OCI-LY3 (cell line): ENCODE results near the gene DRAP1.

Experiments used
- H2AFZ ChIP-seq: fragments of 200-600, 300-600 bp; shearing (Covaris generic); 2 replicates; pipeline ENCODE4 v1.6.0; 2014; ENCODE audit warnings: antibody characterized with exemption, low read depth, low read length
- H3K27ac ChIP-seq: fragments of 200-600, 300-600 bp; sonication (generic); 2 replicates; pipeline ENCODE4 v1.5.1; 2014; ENCODE audit warnings: mild to moderate bottlenecking, low read length, moderate library complexity, mixed read lengths
- H3K27me3 ChIP-seq: fragments of 200-600, 300-600 bp; sonication (generic); 2 replicates; pipeline ENCODE4 v1.6.1; 2014; ENCODE audit warnings: low read depth, low read length, mixed read lengths
- H3K36me3 ChIP-seq: fragments of 200-600, 300-600 bp; sonication (generic); replicated peaks from 2 replicates; pipeline ENCODE3; 2014; ENCODE audit warnings: low read depth, low read length, mixed read lengths
- H3K4me1 ChIP-seq: fragments of 300-600, 200-600 bp; sonication (generic); 2 replicates; pipeline ENCODE4 v1.6.1; 2014; ENCODE audit warnings: low read length, mixed read lengths
- H3K4me2 ChIP-seq: fragments of 200-600, 300-600 bp; sonication (generic); 2 replicates; pipeline ENCODE4 v1.6.1; 2014; ENCODE audit warnings: low read length, mixed read lengths
- H3K4me3 ChIP-seq: fragments of 300-600, 200-600 bp; sonication (generic); 2 replicates; pipeline ENCODE4 v1.5.1; 2014; ENCODE audit warnings: antibody characterized with exemption, mild to moderate bottlenecking, low read length, moderate library complexity
- H3K79me2 ChIP-seq: fragments of 300-600, 200-600 bp; shearing (Covaris generic); 2 replicates; pipeline ENCODE4 v1.6.1; 2014; ENCODE audit warnings: mild to moderate bottlenecking, low read length, mixed read lengths
- H3K9ac ChIP-seq: fragments of 300-600, 200-600 bp; shearing (Covaris generic); 2 replicates; pipeline ENCODE4 v1.6.0; 2014; ENCODE audit warnings: mild to moderate bottlenecking, low read length, moderate library complexity
- H3K9me3 ChIP-seq: fragments of 200-600, 300-600 bp; shearing (Covaris generic); 2 replicates; pipeline ENCODE4 v1.6.1; 2014; ENCODE audit warnings: low read length, mixed read lengths; ENCODE audit not compliant: insufficient read depth
- H4K20me1 ChIP-seq: fragments of 200-600, 300-600 bp; sonication (generic); 2 replicates; pipeline ENCODE4 v1.6.1; 2016; ENCODE audit warnings: low read length, mixed read lengths; ENCODE audit not compliant: insufficient read depth
- EZH2phosphoT487 ChIP-seq: fragments of 200-600 bp; shearing (Covaris generic); IDR thresholded peaks from 2 replicates; pipeline ENCODE4 v1.6.1; 2018; ENCODE audit warnings: antibody characterized with exemption, mixed run types, low read depth
- TF ChIP-seq, protein P1 (sequence below): fragments of 200-600, 300-600 bp; sonication (generic); IDR thresholded peaks from 2 replicates; pipeline ENCODE4 v1.5.1; 2014; ENCODE audit warnings: antibody characterized with exemption, low read length, low read depth

The DRAP1 gene

DNA sequence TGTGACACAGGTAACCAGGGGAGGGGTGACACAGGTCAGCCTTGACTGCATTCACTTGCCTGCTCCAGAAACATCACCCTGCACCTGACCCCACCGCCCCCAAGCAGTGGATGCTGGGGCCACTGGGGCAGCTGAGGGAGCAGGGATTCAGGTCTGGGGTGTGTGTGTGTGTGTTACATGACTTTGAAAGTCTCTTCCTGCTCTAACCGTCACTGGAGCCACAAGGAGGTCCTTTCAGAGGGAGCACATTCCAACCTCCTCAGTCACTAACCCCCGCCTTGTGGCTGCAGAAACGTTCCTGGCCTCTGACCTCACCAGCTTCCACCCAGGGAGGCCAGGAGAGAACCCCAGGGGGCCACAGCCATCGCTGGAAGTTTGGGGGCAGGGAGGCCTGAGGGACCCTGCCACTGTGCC, 16.2 kb upstream of the DRAP1 start:
- Histone ChIP-seq H3K27ac (no peak overlapping the region), H3K36me3 (no peaks in the 10 kb centered on the region), H4K20me1 (no peaks in the 10 kb centered on the region), H2AFZ (no peak overlapping the region), H3K9me3 (no peaks in the 10 kb centered on the region), H3K4me3 (no peak overlapping the region), H3K4me2 (no peak overlapping the region), H3K79me2 (no peaks in the 10 kb centered on the region), H3K27me3 (peaks cover 37% of the 10 kb centered on the region), H3K9ac (no peak overlapping the region), H3K4me1 (no peaks in the 10 kb centered on the region)
- no peak for TF ChIP-seq EZH2phosphoT487
- TF ChIP-seq, protein P1, sequence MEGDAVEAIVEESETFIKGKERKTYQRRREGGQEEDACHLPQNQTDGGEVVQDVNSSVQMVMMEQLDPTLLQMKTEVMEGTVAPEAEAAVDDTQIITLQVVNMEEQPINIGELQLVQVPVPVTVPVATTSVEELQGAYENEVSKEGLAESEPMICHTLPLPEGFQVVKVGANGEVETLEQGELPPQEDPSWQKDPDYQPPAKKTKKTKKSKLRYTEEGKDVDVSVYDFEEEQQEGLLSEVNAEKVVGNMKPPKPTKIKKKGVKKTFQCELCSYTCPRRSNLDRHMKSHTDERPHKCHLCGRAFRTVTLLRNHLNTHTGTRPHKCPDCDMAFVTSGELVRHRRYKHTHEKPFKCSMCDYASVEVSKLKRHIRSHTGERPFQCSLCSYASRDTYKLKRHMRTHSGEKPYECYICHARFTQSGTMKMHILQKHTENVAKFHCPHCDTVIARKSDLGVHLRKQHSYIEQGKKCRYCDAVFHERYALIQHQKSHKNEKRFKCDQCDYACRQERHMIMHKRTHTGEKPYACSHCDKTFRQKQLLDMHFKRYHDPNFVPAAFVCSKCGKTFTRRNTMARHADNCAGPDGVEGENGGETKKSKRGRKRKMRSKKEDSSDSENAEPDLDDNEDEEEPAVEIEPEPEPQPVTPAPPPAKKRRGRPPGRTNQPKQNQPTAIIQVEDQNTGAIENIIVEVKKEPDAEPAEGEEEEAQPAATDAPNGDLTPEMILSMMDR: no peak

DNA sequence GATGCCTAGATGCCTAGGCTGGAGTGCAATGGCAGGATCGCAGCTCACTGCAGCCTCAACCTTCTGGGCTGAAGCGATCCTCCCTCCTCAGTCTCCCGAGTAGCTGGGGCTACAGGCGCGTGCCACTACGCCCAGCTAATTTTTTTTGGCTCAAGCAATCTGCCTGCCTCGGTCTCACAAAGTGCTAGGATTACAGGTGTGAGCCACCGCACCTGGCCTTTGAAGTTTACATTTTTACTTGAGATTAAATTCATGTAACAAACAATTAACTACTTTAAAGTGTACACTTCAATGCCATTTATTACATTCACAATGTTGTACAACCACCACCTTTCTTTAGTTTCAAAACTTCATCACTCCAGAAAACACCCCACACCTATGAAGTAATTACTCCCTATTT, 15.5 kb upstream of the DRAP1 start:
- Histone ChIP-seq H3K27ac (no peak overlapping the region), H3K4me2 (no peak overlapping the region), H3K27me3 (peaks cover 40% of the 10 kb centered on the region), H3K36me3 (no peaks in the 10 kb centered on the region), H3K79me2 (no peaks in the 10 kb centered on the region), H3K4me3 (no peak overlapping the region), H3K9ac (no peak overlapping the region), H4K20me1 (no peaks in the 10 kb centered on the region), H3K9me3 (no peaks in the 10 kb centered on the region), H2AFZ (no peak overlapping the region), H3K4me1 (no peaks in the 10 kb centered on the region)
- TF ChIP-seq EZH2phosphoT487: no peak
- TF ChIP-seq, protein P1: no peak

DNA sequence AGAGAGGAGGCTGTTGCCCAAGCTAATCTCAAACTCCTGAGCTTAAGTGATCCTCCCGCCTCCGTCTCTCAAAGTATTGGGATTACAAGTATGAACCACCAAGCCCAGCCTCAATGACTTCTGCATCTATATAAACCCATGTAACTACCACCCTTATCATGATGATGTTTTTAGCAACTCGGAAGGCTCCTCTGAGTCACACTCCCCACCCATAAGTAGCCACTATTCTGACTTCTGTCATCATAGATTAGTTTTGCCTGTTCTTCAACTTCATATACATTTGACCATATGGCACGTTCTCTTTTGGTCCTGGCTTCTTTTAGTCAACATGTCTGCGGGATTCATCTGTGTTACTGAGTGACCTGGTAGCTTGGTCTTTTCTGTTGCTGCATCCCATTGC, 12.6 kb upstream of the DRAP1 start:
- Histone ChIP-seq H3K4me2 (no peak overlapping the region), H2AFZ (no peak overlapping the region)

DNA sequence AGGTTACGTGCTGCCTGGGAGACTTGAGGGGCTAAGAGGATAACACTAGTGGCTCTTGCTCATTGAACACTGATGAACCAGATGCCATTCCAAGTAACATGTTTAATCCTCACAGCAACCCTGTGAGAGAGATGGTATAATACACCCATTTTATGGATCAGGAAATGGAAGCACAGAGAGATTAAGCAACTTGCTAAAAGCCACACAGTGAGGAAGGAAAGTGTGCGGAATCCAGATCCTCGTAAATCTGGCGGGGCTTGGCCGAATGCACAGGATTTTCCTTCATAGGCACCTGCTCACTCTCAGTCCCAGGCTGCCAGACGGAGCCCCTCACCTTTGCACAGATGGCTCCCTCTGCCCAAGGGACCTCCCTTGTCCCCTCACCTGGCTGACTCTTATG, 11.3 kb upstream of the DRAP1 start:
- Histone ChIP-seq H3K4me1 (peaks cover 19% of the 10 kb centered on the region), H3K36me3 (no peaks in the 10 kb centered on the region), H3K27ac (no peak overlapping the region), H2AFZ (no peak overlapping the region), H3K27me3 (peaks cover 33% of the 10 kb centered on the region), H3K4me3 (no peak overlapping the region), H3K4me2 (no peak overlapping the region), H3K79me2 (no peaks in the 10 kb centered on the region), H3K9ac (no peak overlapping the region), H4K20me1 (no peaks in the 10 kb centered on the region), H3K9me3 (no peaks in the 10 kb centered on the region)
- no peak for TF ChIP-seq EZH2phosphoT487
- TF ChIP-seq, protein P1: no peak

More for the DNA sequence above, 12.6 kb upstream of the DRAP1 start:
- no peaks in the 10 kb centered on the region for H3K9me3 ChIP-seq
- no peaks in the 10 kb centered on the region for H4K20me1 ChIP-seq
- H3K4me3 ChIP-seq: no peak overlapping the region
- H3K79me2 ChIP-seq: no peaks in the 10 kb centered on the region
- H3K9ac ChIP-seq: no peak overlapping the region
- H3K4me1 ChIP-seq: peaks cover 6% of the 10 kb centered on the region
- peaks cover 39% of the 10 kb centered on the region for H3K27me3 ChIP-seq
- TF ChIP-seq EZH2phosphoT487: no peak
- TF ChIP-seq, protein P1: no peak
- no peak overlapping the region for H3K27ac ChIP-seq
- no peaks in the 10 kb centered on the region for H3K36me3 ChIP-seq
